ENCODE results near the gene DSTN. TPM values are rescaled to one million over a fixed set of nuclear protein-coding genes. Genes with fewer than 3 reads are reported as not detected.
A peak's percentile ranks its signal among the peaks of the same experiment; 100 is the strongest.

The DSTN gene
- total RNA-seq, 1 donor from 2014 or later = 463 TPM

GRCh38 chr20:17587148-17587547 is 17.3 kb downstream of the DSTN start:
- Histone ChIP-seq H3K27ac (no peak overlapping the region), H3K36me3 (peaks cover 3% of the 10 kb centered on the region), H3K4me1 (peaks cover 48% of the 10 kb centered on the region), H3K9me3 (no peaks in the 10 kb centered on the region), H3K4me3 (no peak overlapping the region), H3K27me3 (no peaks in the 10 kb centered on the region)
- DNase-seq (no peak), ATAC-seq (no peak)
- no peak for TF ChIP-seq CTCF (IDR thresholded peaks at IDR 0.05)
- intact Hi-C loops (cut with DNase I) = loop anchor here (10.0 kb wide), 1 partner anchor 52 kb away; the partner anchor contains the start of gene BFSP1

GRCh38 chr20:17587824-17588223 is 17.9 kb downstream of the DSTN start:
- Histone ChIP-seq H3K4me3 (no peak overlapping the region), H3K27me3 (no peaks in the 10 kb centered on the region), H3K4me1 (peaks cover 53% of the 10 kb centered on the region), H3K9me3 (no peaks in the 10 kb centered on the region), H3K36me3 (peaks cover 7% of the 10 kb centered on the region), H3K27ac (no peak overlapping the region)
- intact Hi-C loops (cut with DNase I) = loop anchor here (10.0 kb wide), 1 partner anchor 53 kb away; the partner anchor contains the start of gene BFSP1
- ATAC-seq (no peak), DNase-seq (no peak)
- no peak for TF ChIP-seq CTCF (IDR thresholded peaks at IDR 0.05)

GRCh38 chr20:17589161-17589834 is 19.4 kb downstream of the DSTN start:
- Histone ChIP-seq H3K9me3 (no peaks in the 10 kb centered on the region), H3K36me3 (peaks cover 7% of the 10 kb centered on the region), H3K4me1 (peaks cover 68% of the 10 kb centered on the region), H3K4me3 (no peak overlapping the region), H3K27ac (no peak overlapping the region), H3K27me3 (no peaks in the 10 kb centered on the region)
- ATAC-seq (no peak), DNase-seq (no peak)
- intact Hi-C loops (cut with DNase I) = loop anchor here (10.0 kb wide), 1 partner anchor 54 kb away; the partner anchor contains the start of gene BFSP1
- TF ChIP-seq CTCF (IDR thresholded peaks at IDR 0.05) = no peak

GRCh38 chr20:17590245-17590644 is 20.4 kb downstream of the DSTN start:
- no peak for TF ChIP-seq CTCF (IDR thresholded peaks at IDR 0.05)
- ATAC-seq = no peak
- Histone ChIP-seq H3K27me3 (no peaks in the 10 kb centered on the region), H3K4me3 (no peak overlapping the region), H3K27ac (no peak overlapping the region), H3K4me1 (peaks cover 72% of the 10 kb centered on the region), H3K9me3 (no peaks in the 10 kb centered on the region), H3K36me3 (peaks cover 7% of the 10 kb centered on the region)
- no peak for DNase-seq
- intact Hi-C loops (cut with DNase I) = no loop called here

GRCh38 chr20:17593902-17594301 is 24.0 kb downstream of the DSTN start:
- intact Hi-C loops (cut with DNase I) = no loop called here
- H3K27me3 ChIP-seq = no peaks in the 10 kb centered on the region
- TF ChIP-seq CTCF (IDR thresholded peaks at IDR 0.05) = no peak
- ATAC-seq = no peak
- H3K4me1 ChIP-seq = peaks cover 67% of the 10 kb centered on the region
- no peak overlapping the region for H3K4me3 ChIP-seq
- H3K36me3 ChIP-seq = peaks cover 7% of the 10 kb centered on the region
- H3K27ac ChIP-seq = peak overlapping the region; percentile 34
- H3K9me3 ChIP-seq = no peaks in the 10 kb centered on the region
- no peak for DNase-seq

Data from upper lobe of right lung (tissue), 1 donor.